ENCODE measurements around the gene SLC11A2.

DNA sequence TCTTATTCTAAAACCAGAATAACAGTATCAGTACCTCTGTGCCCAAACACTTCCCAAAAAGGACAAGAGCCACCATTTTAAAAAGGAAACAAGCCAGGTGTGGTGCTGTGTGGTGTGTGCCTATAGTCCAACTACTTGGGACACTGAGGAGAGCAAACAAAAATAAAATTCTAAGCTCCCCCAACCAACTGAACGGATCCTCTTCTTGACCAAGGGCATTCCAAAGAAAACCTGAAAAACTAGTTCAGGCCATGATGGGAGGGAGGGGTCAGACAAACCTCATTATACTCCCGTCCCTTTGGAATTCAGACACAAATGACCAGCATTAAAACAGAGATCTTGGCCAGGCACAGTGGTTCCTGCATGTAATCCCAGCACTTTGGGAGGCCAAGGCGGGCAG lies 20.5 kb downstream of the SLC11A2 start:
- TF ChIP-seq POLR2A (IDR thresholded peaks at IDR 0.05) (no peak), EP300 (IDR thresholded peaks at IDR 0.05) (no peak), POLR2AphosphoS5 (IDR thresholded peaks at IDR 0.05) (no peak)
- TF ChIP-seq, protein P1, sequence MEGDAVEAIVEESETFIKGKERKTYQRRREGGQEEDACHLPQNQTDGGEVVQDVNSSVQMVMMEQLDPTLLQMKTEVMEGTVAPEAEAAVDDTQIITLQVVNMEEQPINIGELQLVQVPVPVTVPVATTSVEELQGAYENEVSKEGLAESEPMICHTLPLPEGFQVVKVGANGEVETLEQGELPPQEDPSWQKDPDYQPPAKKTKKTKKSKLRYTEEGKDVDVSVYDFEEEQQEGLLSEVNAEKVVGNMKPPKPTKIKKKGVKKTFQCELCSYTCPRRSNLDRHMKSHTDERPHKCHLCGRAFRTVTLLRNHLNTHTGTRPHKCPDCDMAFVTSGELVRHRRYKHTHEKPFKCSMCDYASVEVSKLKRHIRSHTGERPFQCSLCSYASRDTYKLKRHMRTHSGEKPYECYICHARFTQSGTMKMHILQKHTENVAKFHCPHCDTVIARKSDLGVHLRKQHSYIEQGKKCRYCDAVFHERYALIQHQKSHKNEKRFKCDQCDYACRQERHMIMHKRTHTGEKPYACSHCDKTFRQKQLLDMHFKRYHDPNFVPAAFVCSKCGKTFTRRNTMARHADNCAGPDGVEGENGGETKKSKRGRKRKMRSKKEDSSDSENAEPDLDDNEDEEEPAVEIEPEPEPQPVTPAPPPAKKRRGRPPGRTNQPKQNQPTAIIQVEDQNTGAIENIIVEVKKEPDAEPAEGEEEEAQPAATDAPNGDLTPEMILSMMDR (IDR thresholded peaks at IDR 0.05), result no peak
